ENCODE measurements around the gene ABCF2. TPM values are rescaled to one million over a fixed set of nuclear protein-coding genes. Genes with fewer than 3 reads are reported as not detected.
A peak's percentile ranks its signal among the peaks of the same experiment; 100 is the strongest.

ABCF2 gene
- total RNA-seq, 1 experiment from 2014 or later, result 45.8 TPM

DNA sequence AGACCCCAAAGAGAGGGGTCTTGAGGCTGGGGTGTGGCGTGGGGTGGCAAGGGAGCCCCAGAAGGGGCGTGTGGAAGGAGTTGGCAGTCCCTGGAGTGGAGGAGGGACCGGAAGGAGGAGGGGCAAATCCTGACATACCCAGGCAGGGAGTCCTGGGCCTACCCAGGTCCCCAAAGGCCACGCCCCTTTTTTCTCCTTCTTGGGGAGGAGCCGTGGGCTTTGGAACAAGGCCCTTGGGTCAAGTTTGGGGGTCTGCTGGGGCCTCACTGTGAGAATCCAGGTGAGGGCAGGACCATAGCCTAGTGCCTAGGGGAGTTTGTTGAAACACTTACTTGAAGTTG, 22.7 kb upstream of the ABCF2 start:
- no peaks in the 10 kb centered on the region for H3K36me3 ChIP-seq (ENCODE audit: low read depth)
- CTCF ChIA-PET, result no interaction called here
- intact Hi-C loops (cut with micrococcal nuclease; ENCODE audit: unreplicated experiment), result no loop called here
- H3K9me3 ChIP-seq (ENCODE audit: insufficient read depth, low read depth), result no peaks in the 10 kb centered on the region
- no peaks in the 10 kb centered on the region for H3K9me2 ChIP-seq (ENCODE audit: insufficient read depth)
- POLR2A ChIA-PET (ENCODE audit: unreplicated experiment), result no interaction called here
- no peak for TF ChIP-seq EZH2 (IDR thresholded peaks at IDR 0.05; ENCODE audit: low read depth)
- TF ChIP-seq, protein P1, sequence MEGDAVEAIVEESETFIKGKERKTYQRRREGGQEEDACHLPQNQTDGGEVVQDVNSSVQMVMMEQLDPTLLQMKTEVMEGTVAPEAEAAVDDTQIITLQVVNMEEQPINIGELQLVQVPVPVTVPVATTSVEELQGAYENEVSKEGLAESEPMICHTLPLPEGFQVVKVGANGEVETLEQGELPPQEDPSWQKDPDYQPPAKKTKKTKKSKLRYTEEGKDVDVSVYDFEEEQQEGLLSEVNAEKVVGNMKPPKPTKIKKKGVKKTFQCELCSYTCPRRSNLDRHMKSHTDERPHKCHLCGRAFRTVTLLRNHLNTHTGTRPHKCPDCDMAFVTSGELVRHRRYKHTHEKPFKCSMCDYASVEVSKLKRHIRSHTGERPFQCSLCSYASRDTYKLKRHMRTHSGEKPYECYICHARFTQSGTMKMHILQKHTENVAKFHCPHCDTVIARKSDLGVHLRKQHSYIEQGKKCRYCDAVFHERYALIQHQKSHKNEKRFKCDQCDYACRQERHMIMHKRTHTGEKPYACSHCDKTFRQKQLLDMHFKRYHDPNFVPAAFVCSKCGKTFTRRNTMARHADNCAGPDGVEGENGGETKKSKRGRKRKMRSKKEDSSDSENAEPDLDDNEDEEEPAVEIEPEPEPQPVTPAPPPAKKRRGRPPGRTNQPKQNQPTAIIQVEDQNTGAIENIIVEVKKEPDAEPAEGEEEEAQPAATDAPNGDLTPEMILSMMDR (conservative IDR thresholded peaks at IDR 0.05), result no peak
- DNase-seq, result no peak
- 0 out of 2 replicates have a peak, but pooled peaks cover 3% of the 10 kb centered on the region for H4K20me1 ChIP-seq (ENCODE audit: insufficient read depth)
- H3K79me2 ChIP-seq (ENCODE audit: low read depth), result no peaks in the 10 kb centered on the region
- BruUV-seq (replicated peaks), result no TSS peak
- H3K4me2 ChIP-seq, result no peak overlapping the region
- H3K27ac ChIP-seq, result no peak overlapping the region
- H3K4me3 ChIP-seq, result no peak overlapping the region
- H3K4me1 ChIP-seq (replicated peaks; ENCODE audit: insufficient read depth), result no peaks in the 10 kb centered on the region; the same call in 1 of the 2 replicates
- peaks cover 3% of the 10 kb centered on the region for H3F3A ChIP-seq (ENCODE audit: insufficient read depth, low read depth)
- peaks cover 70% of the 10 kb centered on the region for H3K27me3 ChIP-seq (ENCODE audit: insufficient read depth, low read depth)
- no peak overlapping the region for H2AFZ ChIP-seq

GRCh38 chr7:151249034-151249731, 22.2 kb upstream of the ABCF2 start:
- Histone ChIP-seq H3K4me3 (peak overlapping the region; percentile 60; the same call in 1 of the 2 replicates), H3K4me1 (replicated peaks; ENCODE audit: insufficient read depth) (no peaks in the 10 kb centered on the region; the same call in 1 of the 2 replicates), H3K79me2 (ENCODE audit: low read depth) (no peaks in the 10 kb centered on the region), H3K27me3 (ENCODE audit: insufficient read depth, low read depth) (peaks cover 65% of the 10 kb centered on the region), H4K20me1 (ENCODE audit: insufficient read depth) (0 out of 2 replicates have a peak, but pooled peaks cover 3% of the 10 kb centered on the region), H3K9me3 (ENCODE audit: insufficient read depth, low read depth) (no peaks in the 10 kb centered on the region), H2AFZ (peak overlapping the region; percentile 78; the same call in 1 of the 2 replicates), H3K4me2 (peak overlapping the region; percentile 93), H3F3A (ENCODE audit: insufficient read depth, low read depth) (peaks cover 8% of the 10 kb centered on the region), H3K36me3 (ENCODE audit: low read depth) (no peaks in the 10 kb centered on the region), H3K27ac (no peak overlapping the region), H3K9me2 (ENCODE audit: insufficient read depth) (no peaks in the 10 kb centered on the region)
- intact Hi-C loops (cut with micrococcal nuclease; ENCODE audit: unreplicated experiment), result no loop called here
- CTCF ChIA-PET, result no interaction called here
- POLR2A ChIA-PET (ENCODE audit: unreplicated experiment), result no interaction called here
- peak in 1 of 2 experiments; percentile 53 for DNase-seq
- no peak for TF ChIP-seq EZH2 (IDR thresholded peaks at IDR 0.05; ENCODE audit: low read depth)
- TF ChIP-seq, protein P1 (conservative IDR thresholded peaks at IDR 0.05), result no peak
- BruUV-seq (replicated peaks), result no TSS peak

DNA sequence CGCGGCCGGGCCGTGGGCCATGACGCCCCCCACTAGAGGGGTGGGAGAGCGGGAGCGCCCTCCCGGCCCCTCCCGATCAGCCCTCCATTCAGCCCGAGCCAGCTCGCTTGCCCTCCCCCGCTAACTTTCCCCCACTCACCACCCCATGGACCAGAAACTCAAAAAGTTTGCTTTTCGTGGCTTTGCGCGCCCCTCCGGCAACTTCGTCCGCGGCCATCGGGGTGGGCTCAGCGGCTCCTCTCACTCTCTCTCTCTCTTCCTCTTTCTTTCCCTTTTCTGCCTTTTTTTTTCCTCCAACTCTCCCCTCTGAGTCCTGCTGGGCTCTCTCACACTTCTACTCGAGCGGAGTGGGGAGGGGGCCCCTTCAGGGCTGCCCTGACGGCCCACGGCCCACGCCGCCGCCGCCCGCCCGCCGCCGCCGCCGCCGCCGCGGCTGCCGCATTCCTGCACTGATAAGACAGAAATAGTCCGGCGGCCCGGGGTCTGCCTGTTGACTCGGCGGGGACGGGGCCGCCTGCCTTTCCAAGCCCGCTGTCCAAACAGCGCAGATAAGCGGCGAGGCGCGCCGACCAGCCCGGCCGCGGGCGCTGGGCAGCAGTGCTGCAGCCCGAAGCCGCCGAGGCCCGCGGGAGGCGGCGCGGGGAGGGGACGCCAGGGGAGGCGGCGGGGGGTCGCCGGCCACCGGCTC, 21.5 kb upstream of the ABCF2 start, which contains the start of gene SMARCD3:
Gene SMARCD3, minus strand, starts transcription at position 349 of the 688 bp plus-strand sequence. Its CDS starts 132 bp downstream, at position 217.
- POLR2A ChIA-PET (ENCODE audit: unreplicated experiment), result no interaction called here
- peaks cover 58% of the 10 kb centered on the region for H3K27me3 ChIP-seq (ENCODE audit: insufficient read depth, low read depth)

More for the DNA sequence above, 21.5 kb upstream of the ABCF2 start, which contains the start of gene SMARCD3:
- DNase-seq, result peak in 1 of 2 experiments; percentile 59
- peak within 1 kb of the TSS; percentile 78; the same call in 1 of the 2 replicates for H2AFZ ChIP-seq
- intact Hi-C loops (cut with micrococcal nuclease; ENCODE audit: unreplicated experiment), result no loop called here
- H4K20me1 ChIP-seq (ENCODE audit: insufficient read depth), result 0 out of 2 replicates have a peak, but pooled peaks cover 3% of the 10 kb centered on the region
- H3K9me3 ChIP-seq (ENCODE audit: insufficient read depth, low read depth), result no peaks in the 10 kb centered on the region
- peaks cover 8% of the 10 kb centered on the region for H3F3A ChIP-seq (ENCODE audit: insufficient read depth, low read depth)
- TF ChIP-seq, protein P1 (conservative IDR thresholded peaks at IDR 0.05), result no peak
- TF ChIP-seq EZH2 (IDR thresholded peaks at IDR 0.05; ENCODE audit: low read depth), result no peak
- H3K79me2 ChIP-seq (ENCODE audit: low read depth), result no peaks in the 10 kb centered on the region
- H3K27ac ChIP-seq, result no peak within 1 kb of the TSS
- H3K4me2 ChIP-seq, result peak within 1 kb of the TSS; percentile 93
- peak within 1 kb of the TSS; percentile 60 for H3K4me3 ChIP-seq
- CTCF ChIA-PET, result no interaction called here
- no peaks in the 10 kb centered on the region for H3K36me3 ChIP-seq (ENCODE audit: low read depth)
- no peaks in the 10 kb centered on the region for H3K9me2 ChIP-seq (ENCODE audit: insufficient read depth)
- no TSS peak for BruUV-seq (replicated peaks)
- no peaks in the 10 kb centered on the region; the same call in 1 of the 2 replicates for H3K4me1 ChIP-seq (replicated peaks; ENCODE audit: insufficient read depth)
